Measurements from ENCODE around the gene CDK14.

The CDK14 gene

GRCh38 chr7:90595801-90596670, at the start of gene CDK14:
Gene CDK14, plus strand, starts transcription at chr7:90596321. Its CDS starts 307 bp downstream, at chr7:90596628.
- no peak for DNase-seq (ENCODE audit: low spot score)

GRCh38 chr7:90551036-90551435, 45.1 kb upstream of the CDK14 start:
- no peak for DNase-seq (ENCODE audit: low spot score)

- no peak for DNase-seq (ENCODE audit: low spot score)
Measured at GRCh38 chr7:90552521-90552920, 43.6 kb upstream of the CDK14 start.

- DNase-seq (ENCODE audit: low spot score), result no peak
Measured at GRCh38 chr7:90560730-90561129, 35.4 kb upstream of the CDK14 start.

- no peak for DNase-seq (ENCODE audit: low spot score)
Measured at GRCh38 chr7:90563286-90563685, 32.8 kb upstream of the CDK14 start.

- no peak for DNase-seq (ENCODE audit: low spot score)
Measured at GRCh38 chr7:90564455-90564854, 31.7 kb upstream of the CDK14 start.

GRCh38 chr7:90568213-90568612, 27.9 kb upstream of the CDK14 start:
- no peak for DNase-seq (ENCODE audit: low spot score)

GRCh38 chr7:90569368-90569767, 26.8 kb upstream of the CDK14 start:
- DNase-seq (ENCODE audit: low spot score), result no peak

GRCh38 chr7:90570373-90570959, 25.7 kb upstream of the CDK14 start:
- DNase-seq (ENCODE audit: low spot score), result no peak

- DNase-seq (ENCODE audit: low spot score), result no peak
Measured at GRCh38 chr7:90574146-90574819, 21.8 kb upstream of the CDK14 start.

- DNase-seq (ENCODE audit: low spot score), result no peak
Measured at GRCh38 chr7:90574820-90575187, 21.3 kb upstream of the CDK14 start.

- DNase-seq (ENCODE audit: low spot score), result no peak
Measured at GRCh38 chr7:90579181-90579688, 16.9 kb upstream of the CDK14 start.

GRCh38 chr7:90580051-90580450, 16.1 kb upstream of the CDK14 start:
- DNase-seq (ENCODE audit: low spot score), result no peak

GRCh38 chr7:90582164-90582563, 14.0 kb upstream of the CDK14 start:
- no peak for DNase-seq (ENCODE audit: low spot score)

- no peak for DNase-seq (ENCODE audit: low spot score)
Measured at GRCh38 chr7:90584378-90584777, 11.7 kb upstream of the CDK14 start.

GRCh38 chr7:90586091-90586490, 10.0 kb upstream of the CDK14 start:
- DNase-seq (ENCODE audit: low spot score), result no peak

GRCh38 chr7:90587766-90588165, 8.4 kb upstream of the CDK14 start:
- DNase-seq (ENCODE audit: low spot score), result no peak

GRCh38 chr7:90592033-90592432, 4.1 kb upstream of the CDK14 start:
- DNase-seq (ENCODE audit: low spot score), result no peak

- DNase-seq (ENCODE audit: low spot score), result no peak
Measured at GRCh38 chr7:90593205-90593604, 2.9 kb upstream of the CDK14 start.

- peak; percentile 41 for DNase-seq (ENCODE audit: low spot score)
Measured at GRCh38 chr7:90594751-90595317, 1.3 kb upstream of the CDK14 start.

- no peak for DNase-seq (ENCODE audit: low spot score)
Measured at GRCh38 chr7:90595342-90595800, 750 bp upstream of the CDK14 start.

All from RKO (cell line).